HG02678 (cell line): ENCODE data around the gene PLOD1.
"Not testable (repeated sequence)": the region's sequence is repeated elsewhere in the genome, so short reads cannot be mapped to it uniquely, and the experiment has no call there.

ENCODE experiments used
- ATAC-seq: cut with Tn5 transposase; IDR thresholded peaks from one replicate; pipeline ENCODE4 v1.9.1; 2021; ENCODE audit warnings: mild to moderate bottlenecking, moderate library complexity; ENCODE audit not compliant: unreplicated experiment

PLOD1 gene

DNA sequence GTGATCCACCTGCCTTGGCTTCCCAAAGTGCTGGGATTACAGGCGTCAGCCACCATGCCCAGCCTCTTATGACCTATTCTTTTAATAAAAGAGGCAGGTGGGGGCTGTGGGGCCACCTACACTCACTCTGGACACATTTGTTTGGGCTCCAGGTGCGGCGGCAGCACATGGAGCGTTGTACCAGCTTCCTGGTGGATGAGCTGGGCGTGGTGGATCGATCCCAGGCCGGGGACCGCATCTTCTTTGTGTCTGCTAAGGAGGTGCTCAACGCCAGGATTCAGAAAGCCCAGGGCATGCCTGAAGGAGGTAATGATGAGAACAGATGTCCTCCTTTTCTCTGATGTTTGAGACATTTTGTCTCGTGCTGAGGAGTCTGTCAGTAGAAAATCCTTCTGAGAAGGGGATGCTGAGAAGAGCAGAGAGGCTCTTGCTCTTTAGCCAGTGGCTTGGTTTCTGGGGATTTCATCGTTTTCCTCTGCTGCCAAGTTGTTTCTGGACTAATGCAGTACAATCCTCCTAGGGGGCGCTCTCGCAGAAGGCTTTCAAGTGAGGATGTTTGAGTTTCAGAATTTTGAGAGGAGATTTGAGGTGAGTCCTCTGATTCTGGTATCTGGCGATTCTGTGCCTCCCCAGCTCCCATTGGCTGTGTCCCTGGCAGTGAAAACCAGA is 66.9 kb downstream of the PLOD1 start:
- ATAC-seq, result no peak

DNA sequence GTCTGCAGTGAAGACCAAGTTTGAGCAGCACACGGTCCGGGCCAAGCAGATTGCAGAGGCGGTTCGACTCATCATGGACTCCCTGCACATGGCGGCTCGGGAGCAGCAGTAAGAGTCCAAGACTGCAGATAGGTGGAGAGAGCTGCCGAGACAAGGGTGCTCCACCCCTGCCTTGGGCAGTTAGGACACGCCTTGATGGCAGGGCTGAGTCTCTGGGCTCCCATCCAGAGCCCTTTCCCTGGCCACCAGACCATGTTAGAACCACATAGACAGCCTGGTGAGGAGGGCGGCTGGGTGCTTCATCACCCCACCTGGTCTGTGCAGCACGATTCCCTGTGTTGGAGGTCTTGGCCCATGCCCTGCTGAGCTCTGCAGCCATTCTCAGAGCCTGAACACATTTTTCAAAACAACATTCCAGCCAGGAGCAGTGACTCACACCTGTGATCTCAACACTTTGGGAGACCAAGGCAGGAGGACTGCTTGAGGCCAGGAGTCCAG is 67.5 kb downstream of the PLOD1 start:
- no peak for ATAC-seq

DNA sequence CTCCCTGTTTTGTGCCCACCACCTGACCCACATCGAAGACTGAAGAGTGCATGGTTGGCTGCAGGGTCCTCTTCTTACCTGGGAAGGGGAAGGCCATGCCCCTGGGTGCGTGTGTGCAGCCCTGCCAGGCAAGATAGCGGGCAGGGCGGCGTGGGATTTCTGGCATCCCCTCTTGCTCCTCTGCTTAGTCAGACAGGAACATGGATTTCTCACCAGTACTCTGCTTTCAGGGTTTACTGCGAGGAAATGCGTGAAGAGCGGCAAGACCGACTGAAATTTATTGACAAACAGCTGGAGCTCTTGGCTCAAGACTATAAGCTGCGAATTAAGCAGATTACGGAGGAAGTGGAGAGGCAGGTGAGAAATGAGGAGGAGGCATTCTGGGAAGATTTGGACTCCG is 69.2 kb downstream of the PLOD1 start:
- ATAC-seq, result no peak

DNA sequence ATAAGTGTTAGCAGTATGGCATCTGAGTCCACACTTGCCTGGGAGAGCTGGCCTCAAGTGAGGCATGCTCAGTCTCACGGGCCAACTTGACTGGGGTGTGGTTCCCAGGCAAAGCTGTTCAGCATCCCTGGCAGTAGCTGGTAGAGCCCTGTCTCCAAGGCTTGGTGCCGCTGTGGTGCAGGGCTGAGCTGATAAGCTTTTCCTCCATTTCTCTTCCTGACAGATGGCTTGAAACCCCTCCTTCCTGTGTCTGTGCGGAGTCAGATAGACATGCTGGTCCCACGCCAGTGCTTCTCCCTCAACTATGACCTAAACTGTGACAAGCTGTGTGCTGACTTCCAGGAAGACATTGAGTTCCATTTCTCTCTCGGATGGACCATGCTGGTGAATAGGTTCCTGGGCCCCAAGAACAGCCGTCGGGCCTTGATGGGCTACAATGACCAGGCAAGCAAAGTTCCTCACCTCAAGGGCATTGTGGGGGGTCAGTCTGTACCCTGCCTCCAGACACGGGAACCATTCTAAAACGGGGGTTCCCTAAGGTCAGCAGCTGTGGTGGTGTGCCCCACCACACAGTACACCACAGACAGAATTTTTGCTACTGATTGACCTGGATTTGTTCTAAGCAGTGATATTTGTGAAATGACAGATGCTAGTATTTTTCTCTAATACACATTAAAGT is 71.1 kb downstream of the PLOD1 start:
- ATAC-seq, result no peak

DNA sequence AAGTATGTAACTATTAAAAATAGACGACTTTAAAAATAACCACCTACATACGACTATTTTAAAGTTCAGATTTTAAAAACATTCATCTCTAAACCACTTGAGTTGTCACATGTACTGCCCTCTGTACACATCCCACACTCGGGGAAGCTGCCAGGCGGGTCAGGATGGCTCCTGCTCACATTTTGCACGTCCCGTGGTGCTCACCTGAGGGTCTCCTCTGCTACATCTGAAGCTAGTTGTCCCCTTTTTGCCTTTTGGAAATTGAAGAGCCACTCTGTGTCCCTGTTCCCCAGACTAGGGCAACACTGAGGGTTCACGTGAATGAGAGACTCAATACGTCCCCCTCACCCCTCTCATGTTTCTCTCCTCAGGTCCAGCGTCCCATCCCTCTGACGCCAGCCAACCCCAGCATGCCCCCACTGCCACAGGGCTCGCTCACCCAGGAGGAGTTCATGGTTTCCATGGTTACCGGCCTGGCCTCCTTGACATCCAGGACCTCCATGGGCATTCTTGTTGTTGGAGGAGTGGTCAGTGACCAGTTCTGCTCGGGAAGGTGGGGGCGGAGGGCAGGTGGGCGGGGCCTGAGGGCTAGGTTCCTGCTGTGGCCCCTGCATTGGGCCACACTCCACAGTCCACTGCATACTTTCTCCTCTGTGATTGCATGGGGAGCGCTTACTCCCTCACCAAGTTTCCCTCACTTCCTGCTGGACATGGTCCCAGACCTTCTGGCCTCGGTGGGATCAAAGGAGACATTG is 71.8 kb downstream of the PLOD1 start:
- ATAC-seq, result no peak

DNA sequence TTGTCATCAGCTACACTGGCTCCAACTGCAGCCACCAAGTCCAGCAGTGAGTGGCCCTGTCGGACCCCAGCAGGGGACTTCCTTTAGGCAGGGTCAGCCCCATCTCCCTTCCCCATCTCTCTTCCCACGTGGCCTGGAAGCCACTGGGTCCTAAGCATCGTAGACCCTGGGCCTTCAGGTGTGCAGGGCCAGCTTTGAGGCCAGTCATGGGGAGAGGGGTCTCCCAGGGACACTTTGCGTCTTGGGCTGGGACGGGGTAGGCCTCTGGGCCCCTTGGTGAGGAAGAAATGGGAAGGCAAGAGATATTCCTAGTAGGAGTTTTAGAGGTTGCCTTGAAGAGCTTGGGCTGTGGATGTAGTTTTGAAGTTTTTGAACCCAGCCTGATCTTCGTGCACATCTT is 72.7 kb downstream of the PLOD1 start:
- ATAC-seq, result no peak

DNA sequence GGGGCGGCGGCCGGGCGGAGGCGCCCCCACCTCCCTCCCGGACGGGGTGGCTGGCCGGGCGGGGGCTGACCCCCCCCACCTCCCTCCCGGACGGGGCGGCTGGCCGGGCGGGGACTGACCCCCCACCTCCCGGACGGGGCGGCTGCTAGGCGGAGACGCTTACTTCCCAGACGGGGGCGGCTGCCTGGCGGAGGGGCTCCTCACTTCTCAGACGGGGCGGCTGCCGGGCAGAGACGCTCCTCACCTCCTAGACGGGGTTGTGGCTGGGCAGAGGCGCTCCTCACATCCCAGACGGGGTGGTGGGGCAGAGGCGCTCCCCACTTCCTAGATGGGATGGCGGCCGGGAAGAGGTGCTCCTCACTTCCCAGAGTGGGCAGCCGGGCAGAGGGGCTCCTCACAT is 73.8 kb downstream of the PLOD1 start:
- not testable (repeated sequence) for ATAC-seq

DNA sequence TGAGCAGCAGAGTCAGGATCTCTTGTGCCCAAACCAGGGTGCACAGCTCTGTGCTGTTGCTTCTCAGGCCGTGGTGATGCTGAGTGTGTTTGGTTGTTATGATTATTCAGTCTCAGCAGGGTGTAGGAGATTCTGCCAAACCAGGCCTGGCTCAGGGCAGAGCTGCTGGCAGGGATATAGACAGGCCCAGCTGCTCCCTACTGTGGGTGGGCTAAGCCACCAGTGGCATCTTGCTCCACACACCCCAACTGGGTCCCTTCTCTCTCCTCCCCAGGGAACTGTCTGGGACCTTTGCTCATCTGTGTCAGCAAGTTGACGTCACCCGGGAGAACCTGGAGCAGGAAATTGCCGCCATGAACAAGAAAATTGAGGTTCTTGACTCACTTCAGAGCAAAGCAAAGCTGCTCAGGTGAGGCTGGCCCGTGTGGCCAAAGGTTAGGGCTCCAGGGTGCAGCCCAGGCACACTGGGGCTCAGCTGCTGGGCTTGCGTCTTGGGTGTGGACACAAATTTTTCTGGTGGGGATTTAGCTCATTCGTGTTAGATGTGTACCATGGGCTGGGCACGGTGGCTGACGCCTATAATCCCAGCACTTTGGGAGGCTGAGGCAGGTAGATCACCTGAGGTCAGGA is 74.9 kb downstream of the PLOD1 start:
- no peak for ATAC-seq

DNA sequence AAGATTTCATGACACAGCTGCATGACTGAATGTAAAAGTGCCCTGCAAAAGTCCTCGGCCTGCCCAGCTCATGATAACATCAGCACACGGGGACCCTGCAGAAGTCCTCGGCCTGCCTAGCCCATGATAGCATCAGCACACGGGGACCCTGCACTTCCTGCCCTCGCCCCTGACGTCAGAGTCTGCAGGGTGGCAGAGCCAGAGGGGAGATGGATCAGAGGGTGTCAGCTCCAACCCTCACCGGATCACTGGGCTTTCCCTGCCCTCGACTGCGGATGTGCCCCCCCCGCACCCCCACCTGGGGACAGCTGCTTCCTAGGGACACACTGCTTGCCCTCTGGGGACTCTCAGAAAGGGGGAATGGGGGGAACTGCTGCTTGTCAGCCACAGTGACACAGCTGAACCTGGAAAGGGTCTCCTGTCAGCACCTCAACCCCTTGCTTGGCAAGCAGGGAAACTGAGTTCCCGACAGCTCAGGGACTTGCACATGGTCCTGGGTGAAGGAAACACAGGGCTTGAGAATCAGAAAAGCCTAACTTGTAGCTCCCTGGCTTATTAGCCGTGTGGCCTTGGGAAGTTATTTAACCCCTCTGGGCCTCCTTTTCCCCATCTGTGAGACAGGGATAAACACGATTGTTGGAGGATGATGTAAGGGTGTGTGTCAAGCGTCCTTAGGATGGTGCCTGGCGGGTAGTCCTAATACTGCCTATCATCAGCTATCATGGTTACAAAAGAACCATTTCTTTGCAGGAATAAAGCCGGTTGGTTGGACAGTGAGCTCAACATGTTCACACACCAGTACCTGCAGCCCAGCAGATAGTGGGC is 76.4 kb downstream of the PLOD1 start:
- ATAC-seq, result no peak

DNA sequence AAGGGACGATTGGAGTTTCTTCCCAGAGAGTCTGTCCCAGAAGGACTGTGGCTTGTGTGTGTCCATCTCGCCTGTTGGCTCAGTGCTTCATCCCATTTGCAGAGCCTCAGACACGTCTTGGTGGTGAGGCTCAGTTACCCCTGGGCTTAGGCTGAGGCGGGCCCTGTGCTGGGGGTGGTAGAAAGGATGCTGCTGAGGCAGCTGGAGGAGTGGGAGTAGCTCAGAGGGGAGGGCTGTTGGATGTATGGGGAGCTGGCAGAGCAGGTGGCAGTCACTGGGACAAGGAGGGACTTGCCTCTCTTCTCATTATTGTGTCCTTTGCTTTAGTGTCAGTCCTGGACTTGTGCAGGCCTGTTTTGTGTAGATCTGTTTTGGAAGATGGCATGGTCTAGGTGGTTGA is 77.5 kb downstream of the PLOD1 start:
- no peak for ATAC-seq

DNA sequence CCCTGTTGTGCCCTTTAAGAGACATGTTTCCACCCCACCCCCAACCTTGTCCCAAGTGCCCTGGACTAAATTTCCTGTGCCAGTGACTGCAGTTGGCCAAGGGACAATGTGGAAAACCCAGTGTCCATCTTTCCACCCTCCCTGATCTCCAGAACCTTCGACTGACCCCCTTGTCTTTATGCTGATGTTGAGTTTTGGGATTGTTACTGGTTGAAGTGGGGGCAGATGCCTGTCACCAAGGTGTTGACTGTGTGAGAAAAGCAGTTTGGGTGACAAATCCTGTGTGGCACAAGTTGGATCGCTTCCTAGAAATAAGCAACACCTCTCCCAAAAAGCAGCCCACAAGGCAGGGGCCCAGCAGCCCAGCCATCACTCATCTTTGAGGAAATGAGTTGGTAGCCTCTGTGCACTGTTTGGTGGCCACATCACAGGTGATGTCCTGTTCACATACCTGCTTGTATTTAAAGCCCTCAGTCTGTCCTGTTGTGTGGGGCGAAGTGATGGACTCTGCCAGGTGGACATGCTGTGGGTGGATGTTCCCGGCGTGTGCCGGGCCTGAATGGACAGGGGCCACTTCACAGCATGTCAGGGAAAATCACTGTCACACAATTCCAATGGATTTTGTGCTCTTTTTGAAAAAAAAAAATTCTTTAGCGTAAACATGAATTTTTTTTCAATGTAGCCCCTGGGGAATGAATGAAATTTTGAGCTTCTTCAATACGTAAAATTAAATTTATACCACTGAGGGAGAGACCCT is 78.2 kb downstream of the PLOD1 start:
- ATAC-seq, result no peak

DNA sequence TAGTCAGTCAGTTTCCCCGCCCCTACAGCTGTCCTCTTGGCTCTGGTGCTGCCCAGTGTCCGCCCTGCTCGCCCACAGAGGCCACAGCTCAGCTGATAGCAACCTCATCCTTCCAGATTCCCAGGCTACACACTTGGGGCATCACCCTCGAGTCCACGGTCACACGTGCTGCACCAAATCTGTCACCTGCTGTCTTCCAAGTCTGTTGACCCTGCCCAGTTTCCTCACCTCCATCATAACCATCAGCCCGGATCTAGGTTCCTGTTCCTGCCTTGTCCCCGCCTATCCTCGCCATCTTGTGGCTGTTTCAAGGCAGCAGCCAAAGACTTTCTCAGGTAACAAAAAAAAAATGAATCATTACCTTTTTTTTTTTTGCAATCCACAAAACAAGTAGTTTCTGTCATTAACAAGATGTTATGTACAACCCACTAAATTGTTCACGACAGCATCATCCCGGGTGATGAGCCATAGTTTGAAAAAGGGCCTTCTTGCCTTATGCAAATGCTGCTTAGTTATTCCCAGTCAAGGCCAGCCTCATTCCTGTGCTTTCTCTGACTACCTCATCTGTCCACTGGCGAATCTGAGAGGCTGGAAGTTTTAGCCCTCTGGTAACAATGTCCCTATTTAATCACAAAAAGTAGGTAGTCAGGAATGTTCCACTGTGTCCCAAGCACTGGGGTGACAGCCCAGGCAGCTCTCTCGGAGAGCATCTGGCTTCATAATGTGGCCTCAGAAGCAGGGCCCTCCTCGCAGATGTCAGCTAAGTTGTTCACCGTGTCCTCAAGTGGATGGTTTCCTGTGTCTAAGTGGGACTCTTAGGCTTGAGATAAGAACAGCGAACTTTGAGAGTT is 79.8 kb downstream of the PLOD1 start:
- no peak for ATAC-seq

DNA sequence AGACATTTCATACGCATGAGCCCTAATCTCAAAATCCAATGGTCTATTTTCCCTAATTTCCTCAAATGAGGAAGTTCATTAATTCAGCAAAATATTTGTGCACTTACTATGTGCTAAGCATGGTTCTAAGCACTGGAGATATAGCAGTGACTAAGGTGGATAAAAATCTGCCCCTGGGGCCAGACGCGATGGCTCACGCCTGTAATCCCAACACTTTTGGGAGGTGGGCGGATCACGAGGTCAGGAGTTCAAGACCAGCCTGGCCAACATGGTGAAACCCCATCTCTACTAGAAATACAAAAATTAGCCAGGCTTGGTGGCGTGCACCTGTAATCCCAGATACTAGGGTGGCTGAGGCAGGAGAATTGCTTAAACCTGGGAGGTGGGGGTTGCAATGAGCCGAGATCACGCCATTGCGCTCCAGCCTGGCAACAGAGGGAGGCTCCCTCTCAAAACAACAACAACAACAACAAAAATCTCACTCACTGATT is 80.5 kb downstream of the PLOD1 start:
- ATAC-seq, result no peak

DNA sequence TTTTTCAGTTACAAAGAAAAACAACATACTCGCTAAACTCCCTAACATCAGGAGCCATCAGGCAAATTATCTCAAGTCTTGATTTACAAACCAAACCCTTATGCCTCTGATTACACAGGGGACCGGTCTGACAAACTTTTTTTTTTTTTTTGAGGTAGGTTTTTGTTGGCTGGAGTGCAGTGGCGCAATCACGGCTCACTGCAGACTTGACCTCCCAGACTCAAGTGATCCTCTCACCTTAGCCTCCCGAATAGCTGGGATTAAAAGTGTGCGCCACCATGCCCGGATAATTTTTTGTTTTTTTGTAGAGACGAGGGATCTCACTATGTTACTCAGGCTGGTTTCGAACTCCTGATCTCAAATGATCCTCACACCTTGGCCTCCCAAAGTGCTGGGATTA is 81.0 kb downstream of the PLOD1 start:
- ATAC-seq, result no peak

DNA sequence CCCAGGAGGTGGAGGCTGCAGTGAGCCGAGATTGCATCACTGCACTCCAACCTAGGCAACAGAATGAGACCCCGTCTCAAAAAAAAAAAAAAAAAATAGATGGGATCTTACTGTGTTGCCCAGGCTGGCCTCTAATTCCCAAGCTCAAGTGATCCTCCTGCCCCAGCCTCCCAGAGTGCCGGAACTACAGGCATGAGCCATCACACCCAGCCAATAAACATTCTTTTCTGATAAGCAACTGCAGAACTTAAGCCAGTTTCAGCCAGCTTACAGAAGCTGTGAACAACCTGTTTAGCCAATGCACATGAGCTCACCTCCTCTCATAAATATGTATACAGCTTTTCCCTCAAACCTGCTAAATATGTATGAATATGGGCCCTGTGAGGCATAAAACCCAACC is 81.7 kb downstream of the PLOD1 start:
- ATAC-seq, result no peak

DNA sequence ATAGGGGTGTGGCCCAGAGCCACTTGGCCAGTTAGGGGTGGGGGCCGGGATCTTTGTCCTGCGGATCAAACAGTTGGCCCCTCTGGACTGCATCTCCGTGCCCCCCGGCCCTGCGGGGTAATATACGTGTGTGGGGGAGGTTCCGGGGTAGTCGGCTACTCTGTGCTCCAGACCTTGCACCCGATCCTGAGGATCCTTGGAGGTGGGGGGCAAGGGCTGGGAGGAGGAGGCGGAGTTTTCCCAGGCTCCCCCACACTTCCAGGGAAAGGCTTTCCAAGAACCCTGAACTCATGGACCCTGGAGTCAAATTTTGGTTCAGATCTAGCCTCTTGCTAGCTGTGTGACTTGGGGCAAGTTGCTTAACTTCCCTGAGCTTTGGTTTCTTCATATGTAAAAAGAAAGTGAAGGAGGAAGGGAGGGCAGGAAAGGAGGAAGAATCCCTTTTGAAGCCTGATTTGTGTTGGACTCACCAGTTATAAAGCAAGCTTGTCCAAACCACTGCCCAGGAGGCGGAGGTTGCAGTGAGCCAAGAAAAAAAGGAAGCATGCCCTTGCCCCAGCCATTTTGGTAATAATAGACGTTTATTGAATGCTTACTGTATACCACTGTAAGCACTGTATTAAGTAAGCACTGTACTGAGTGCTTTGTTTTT is 85.5 kb downstream of the PLOD1 start:
- ATAC-seq, result no peak

DNA sequence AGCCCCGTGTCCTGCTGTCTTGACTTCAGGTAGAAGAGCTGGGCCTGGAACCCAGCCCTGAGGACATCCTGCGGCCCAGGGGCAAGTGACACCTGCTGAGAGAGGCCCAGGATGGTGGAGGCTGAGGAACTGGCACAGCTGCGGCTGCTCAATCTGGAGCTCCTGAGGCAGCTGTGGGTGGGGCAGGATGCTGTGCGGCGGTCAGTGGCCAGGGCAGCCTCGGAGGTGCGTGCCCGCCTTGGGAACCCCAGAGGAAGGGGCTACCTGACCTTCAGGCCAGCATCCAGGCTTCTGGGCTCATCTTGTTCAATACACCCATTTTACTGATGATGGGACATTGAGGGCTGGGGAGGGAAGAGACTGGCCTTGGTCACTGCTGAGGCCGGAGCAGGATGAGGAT is 87.1 kb downstream of the PLOD1 start:
- no peak for ATAC-seq

DNA sequence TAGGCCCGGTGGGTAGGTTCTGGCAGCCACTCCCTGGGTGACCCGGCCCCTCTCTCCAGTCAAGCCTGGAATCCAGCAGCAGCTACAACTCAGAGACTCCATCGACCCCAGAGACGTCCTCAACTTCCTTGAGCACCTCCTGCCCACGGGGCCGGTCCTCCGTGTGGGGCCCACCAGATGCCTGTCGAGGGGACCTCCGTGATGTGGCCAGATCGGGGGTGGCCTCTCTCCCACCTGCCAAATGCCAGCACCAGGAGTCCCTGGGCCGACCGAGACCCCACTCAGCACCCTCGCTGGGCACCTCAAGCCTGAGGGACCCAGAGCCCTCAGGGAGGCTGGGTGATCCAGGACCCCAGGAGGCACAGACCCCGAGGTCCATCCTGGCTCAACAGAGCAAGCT is 87.5 kb downstream of the PLOD1 start:
- ATAC-seq, result no peak
